ENCODE data around the gene RAPGEF1.
A peak's percentile ranks its signal among the peaks of the same experiment; 100 is the strongest.

RAPGEF1 gene

DNA sequence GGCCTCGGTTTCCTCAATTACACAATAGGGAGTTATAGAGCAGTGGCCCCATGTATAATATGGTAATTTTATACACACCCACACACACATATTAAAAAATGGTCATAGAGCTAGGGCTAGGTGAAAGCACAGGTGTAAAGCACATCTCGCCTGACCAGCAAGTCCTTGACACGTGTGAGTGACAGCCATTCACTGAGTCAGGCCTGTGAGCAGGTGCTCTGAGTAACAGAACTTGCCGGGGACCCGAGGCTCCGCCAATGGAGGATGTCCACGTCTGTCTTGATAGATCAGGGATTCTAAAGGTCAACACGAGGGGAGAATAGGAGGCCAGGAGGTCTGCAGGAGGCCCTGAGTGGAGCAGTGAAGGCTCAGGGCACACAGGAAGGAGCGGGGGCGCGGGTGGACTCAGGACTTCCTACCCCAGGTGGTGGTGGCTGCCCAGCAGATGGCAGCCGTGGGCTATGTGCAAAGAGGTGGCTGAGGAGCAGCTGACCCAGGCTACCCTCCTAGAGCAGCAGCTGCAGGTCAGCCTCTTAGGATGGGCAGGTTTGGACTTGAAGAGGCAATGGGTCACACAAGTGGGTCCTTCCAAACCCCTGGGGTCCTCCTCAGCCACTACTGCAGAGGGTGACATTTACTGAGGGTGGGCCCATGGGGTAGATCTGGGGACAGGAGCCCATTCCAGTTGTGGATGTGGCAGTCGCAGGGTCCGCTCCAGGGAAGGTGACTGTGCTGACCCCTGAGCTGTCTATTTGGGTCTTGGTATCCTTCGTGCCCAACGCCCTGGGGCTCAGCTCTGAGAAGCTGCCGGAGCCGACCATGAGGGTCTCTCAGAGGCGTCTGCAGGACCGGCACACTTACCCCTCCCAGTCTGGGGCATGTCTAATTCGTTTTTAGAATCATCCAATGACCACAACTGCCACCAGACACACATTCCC lies 148.7 kb downstream of the RAPGEF1 start:
- peaks cover 85% of the 10 kb centered on the region for H3K36me3 ChIP-seq (ENCODE audit: insufficient read depth, insufficient read length, low read length)
- no peak for TF ChIP-seq SUZ12 (IDR thresholded peaks at IDR 0.05; ENCODE audit: extremely low read depth, insufficient read depth, insufficient read length)
- no peak for TF ChIP-seq YY1 (IDR thresholded peaks at IDR 0.05; ENCODE audit: insufficient read depth, insufficient read length)

GRCh38 chr9:131590449-131590848 lies 149.4 kb downstream of the RAPGEF1 start:
- Histone ChIP-seq H3K4me1 (ENCODE audit: insufficient read depth, insufficient read length) (no peaks in the 10 kb centered on the region), H3K9me3 (ENCODE audit: insufficient read depth, low read length) (no peaks in the 10 kb centered on the region), H3K27me3 (ENCODE audit: insufficient read depth, insufficient read length) (no peaks in the 10 kb centered on the region), H3K9ac (ENCODE audit: insufficient read length, low read depth) (no peak overlapping the region), H3K4me3 (ENCODE audit: insufficient read length, low read depth) (no peak overlapping the region), H3K36me3 (ENCODE audit: insufficient read depth, insufficient read length, low read length) (peaks cover 81% of the 10 kb centered on the region)
- no peak for DNase-seq (ENCODE audit: low read depth, low spot score)
- no peak for TF ChIP-seq SUZ12 (IDR thresholded peaks at IDR 0.05; ENCODE audit: extremely low read depth, insufficient read depth, insufficient read length)
- TF ChIP-seq ZNF274 (IDR thresholded peaks at IDR 0.05; ENCODE audit: low read depth, low read length), result no peak
- TF ChIP-seq YY1 (IDR thresholded peaks at IDR 0.05; ENCODE audit: insufficient read depth, insufficient read length), result no peak

More for the DNA sequence above, 148.7 kb downstream of the RAPGEF1 start:
- H3K4me1 ChIP-seq (ENCODE audit: insufficient read depth, insufficient read length), result no peaks in the 10 kb centered on the region
- DNase-seq (ENCODE audit: low read depth, low spot score), result peak; percentile 40
- H3K9ac ChIP-seq (ENCODE audit: insufficient read length, low read depth), result no peak overlapping the region
- no peaks in the 10 kb centered on the region for H3K9me3 ChIP-seq (ENCODE audit: insufficient read depth, low read length)
- H3K4me3 ChIP-seq (ENCODE audit: insufficient read length, low read depth), result no peak overlapping the region
- H3K27me3 ChIP-seq (ENCODE audit: insufficient read depth, insufficient read length), result no peaks in the 10 kb centered on the region

GRCh38 chr9:131589993-131590392 lies 149.9 kb downstream of the RAPGEF1 start:
- no peaks in the 10 kb centered on the region for H3K4me1 ChIP-seq (ENCODE audit: insufficient read depth, insufficient read length)
- H3K9ac ChIP-seq (ENCODE audit: insufficient read length, low read depth), result no peak overlapping the region
- no peaks in the 10 kb centered on the region for H3K9me3 ChIP-seq (ENCODE audit: insufficient read depth, low read length)
- no peak overlapping the region for H3K4me3 ChIP-seq (ENCODE audit: insufficient read length, low read depth)
- TF ChIP-seq ZNF274 (IDR thresholded peaks at IDR 0.05; ENCODE audit: low read depth, low read length) (no peak), YY1 (IDR thresholded peaks at IDR 0.05; ENCODE audit: insufficient read depth, insufficient read length) (no peak), SUZ12 (IDR thresholded peaks at IDR 0.05; ENCODE audit: extremely low read depth, insufficient read depth, insufficient read length) (no peak)
- peaks cover 81% of the 10 kb centered on the region for H3K36me3 ChIP-seq (ENCODE audit: insufficient read depth, insufficient read length, low read length)
- DNase-seq (ENCODE audit: low read depth, low spot score), result no peak
- no peaks in the 10 kb centered on the region for H3K27me3 ChIP-seq (ENCODE audit: insufficient read depth, insufficient read length)

GRCh38 chr9:131589124-131589711 lies 150.7 kb downstream of the RAPGEF1 start:
- peaks cover 81% of the 10 kb centered on the region for H3K36me3 ChIP-seq (ENCODE audit: insufficient read depth, insufficient read length, low read length)
- H3K4me1 ChIP-seq (ENCODE audit: insufficient read depth, insufficient read length), result no peaks in the 10 kb centered on the region
- H3K27me3 ChIP-seq (ENCODE audit: insufficient read depth, insufficient read length), result no peaks in the 10 kb centered on the region
- DNase-seq (ENCODE audit: low read depth, low spot score), result no peak
- H3K9ac ChIP-seq (ENCODE audit: insufficient read length, low read depth), result no peak overlapping the region
- no peak overlapping the region for H3K4me3 ChIP-seq (ENCODE audit: insufficient read length, low read depth)
- TF ChIP-seq YY1 (IDR thresholded peaks at IDR 0.05; ENCODE audit: insufficient read depth, insufficient read length) (no peak), ZNF274 (IDR thresholded peaks at IDR 0.05; ENCODE audit: low read depth, low read length) (no peak), SUZ12 (IDR thresholded peaks at IDR 0.05; ENCODE audit: extremely low read depth, insufficient read depth, insufficient read length) (no peak)
- H3K9me3 ChIP-seq (ENCODE audit: insufficient read depth, low read length), result no peaks in the 10 kb centered on the region

DNA sequence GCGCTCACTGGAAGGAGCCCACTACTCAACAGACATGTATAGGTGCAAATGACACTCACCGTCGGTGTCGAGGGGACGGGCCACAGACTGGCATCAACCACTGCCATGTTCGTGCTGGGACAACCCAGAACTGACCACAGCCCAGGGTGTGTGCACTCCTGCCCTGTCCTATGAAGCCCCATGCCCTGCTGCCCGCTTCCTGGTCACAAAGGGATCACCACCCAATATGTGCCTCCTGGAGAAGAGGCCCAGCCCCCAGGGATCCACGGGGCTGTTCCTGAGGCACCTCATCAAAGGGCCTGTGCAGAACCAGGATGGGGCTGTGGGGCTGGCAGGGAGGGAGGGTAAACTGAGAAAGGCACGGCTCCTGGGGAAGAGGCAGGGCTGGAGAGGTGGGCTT lies 151.5 kb downstream of the RAPGEF1 start:
- no peak overlapping the region for H3K4me3 ChIP-seq (ENCODE audit: insufficient read length, low read depth)
- no peak for DNase-seq (ENCODE audit: low read depth, low spot score)
- no peaks in the 10 kb centered on the region for H3K4me1 ChIP-seq (ENCODE audit: insufficient read depth, insufficient read length)
- H3K27me3 ChIP-seq (ENCODE audit: insufficient read depth, insufficient read length), result no peaks in the 10 kb centered on the region
- H3K36me3 ChIP-seq (ENCODE audit: insufficient read depth, insufficient read length, low read length), result peaks cover 81% of the 10 kb centered on the region
- TF ChIP-seq SUZ12 (IDR thresholded peaks at IDR 0.05; ENCODE audit: extremely low read depth, insufficient read depth, insufficient read length) (no peak), ZNF274 (IDR thresholded peaks at IDR 0.05; ENCODE audit: low read depth, low read length) (no peak), YY1 (IDR thresholded peaks at IDR 0.05; ENCODE audit: insufficient read depth, insufficient read length) (no peak)
- H3K9me3 ChIP-seq (ENCODE audit: insufficient read depth, low read length), result no peaks in the 10 kb centered on the region
- no peak overlapping the region for H3K9ac ChIP-seq (ENCODE audit: insufficient read length, low read depth)

- no peak for TF ChIP-seq SUZ12 (IDR thresholded peaks at IDR 0.05; ENCODE audit: extremely low read depth, insufficient read depth, insufficient read length)
- TF ChIP-seq ZNF274 (IDR thresholded peaks at IDR 0.05; ENCODE audit: low read depth, low read length), result no peak
- no peak for TF ChIP-seq YY1 (IDR thresholded peaks at IDR 0.05; ENCODE audit: insufficient read depth, insufficient read length)
Observed at GRCh38 chr9:131587906-131588305, 152.0 kb downstream of the RAPGEF1 start.

DNA sequence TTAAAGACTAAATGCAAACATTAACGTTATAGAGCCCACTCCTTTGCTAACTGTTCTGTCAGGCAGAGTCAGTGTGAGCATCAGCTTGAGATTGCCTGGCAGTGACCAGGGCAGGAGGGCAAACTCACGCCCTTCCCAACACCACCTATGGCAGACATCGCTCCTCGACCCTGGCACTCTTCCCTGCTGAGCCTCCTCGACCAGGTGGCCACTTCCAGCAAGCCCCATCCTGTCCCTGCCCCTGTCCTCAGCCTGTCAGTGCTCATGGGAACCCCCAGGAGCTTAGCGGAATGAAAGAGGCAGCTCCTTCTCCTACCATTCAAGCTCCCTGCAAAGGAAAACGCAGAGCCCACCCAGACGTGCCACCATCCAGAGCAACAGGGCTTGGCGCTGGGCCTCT lies 152.5 kb downstream of the RAPGEF1 start:
- Histone ChIP-seq H3K9me3 (ENCODE audit: insufficient read depth, low read length) (no peaks in the 10 kb centered on the region), H3K4me1 (ENCODE audit: insufficient read depth, insufficient read length) (no peaks in the 10 kb centered on the region), H3K4me3 (ENCODE audit: insufficient read length, low read depth) (no peak overlapping the region), H3K36me3 (ENCODE audit: insufficient read depth, insufficient read length, low read length) (peaks cover 85% of the 10 kb centered on the region), H3K27me3 (ENCODE audit: insufficient read depth, insufficient read length) (no peaks in the 10 kb centered on the region), H3K9ac (ENCODE audit: insufficient read length, low read depth) (no peak overlapping the region)
- no peak for DNase-seq (ENCODE audit: low read depth, low spot score)
- TF ChIP-seq SUZ12 (IDR thresholded peaks at IDR 0.05; ENCODE audit: extremely low read depth, insufficient read depth, insufficient read length) (no peak), ZNF274 (IDR thresholded peaks at IDR 0.05; ENCODE audit: low read depth, low read length) (no peak), YY1 (IDR thresholded peaks at IDR 0.05; ENCODE audit: insufficient read depth, insufficient read length) (no peak)

More at GRCh38 chr9:131587906-131588305, 152.0 kb downstream of the RAPGEF1 start:
- Histone ChIP-seq H3K4me1 (ENCODE audit: insufficient read depth, insufficient read length) (no peaks in the 10 kb centered on the region), H3K9me3 (ENCODE audit: insufficient read depth, low read length) (no peaks in the 10 kb centered on the region), H3K9ac (ENCODE audit: insufficient read length, low read depth) (no peak overlapping the region), H3K36me3 (ENCODE audit: insufficient read depth, insufficient read length, low read length) (peaks cover 81% of the 10 kb centered on the region), H3K27me3 (ENCODE audit: insufficient read depth, insufficient read length) (no peaks in the 10 kb centered on the region), H3K4me3 (ENCODE audit: insufficient read length, low read depth) (no peak overlapping the region)
- DNase-seq (ENCODE audit: low read depth, low spot score), result no peak

Data from NT2/D1 (cell line).